Measurements from ENCODE around the gene CDK16. TPM values are rescaled to one million over a fixed set of nuclear protein-coding genes. Genes with fewer than 3 reads are reported as not detected.

The CDK16 gene
- polyA plus RNA-seq, 1 of the 3 experiments (the other 2 are of a cell fraction) = 116 TPM

DNA sequence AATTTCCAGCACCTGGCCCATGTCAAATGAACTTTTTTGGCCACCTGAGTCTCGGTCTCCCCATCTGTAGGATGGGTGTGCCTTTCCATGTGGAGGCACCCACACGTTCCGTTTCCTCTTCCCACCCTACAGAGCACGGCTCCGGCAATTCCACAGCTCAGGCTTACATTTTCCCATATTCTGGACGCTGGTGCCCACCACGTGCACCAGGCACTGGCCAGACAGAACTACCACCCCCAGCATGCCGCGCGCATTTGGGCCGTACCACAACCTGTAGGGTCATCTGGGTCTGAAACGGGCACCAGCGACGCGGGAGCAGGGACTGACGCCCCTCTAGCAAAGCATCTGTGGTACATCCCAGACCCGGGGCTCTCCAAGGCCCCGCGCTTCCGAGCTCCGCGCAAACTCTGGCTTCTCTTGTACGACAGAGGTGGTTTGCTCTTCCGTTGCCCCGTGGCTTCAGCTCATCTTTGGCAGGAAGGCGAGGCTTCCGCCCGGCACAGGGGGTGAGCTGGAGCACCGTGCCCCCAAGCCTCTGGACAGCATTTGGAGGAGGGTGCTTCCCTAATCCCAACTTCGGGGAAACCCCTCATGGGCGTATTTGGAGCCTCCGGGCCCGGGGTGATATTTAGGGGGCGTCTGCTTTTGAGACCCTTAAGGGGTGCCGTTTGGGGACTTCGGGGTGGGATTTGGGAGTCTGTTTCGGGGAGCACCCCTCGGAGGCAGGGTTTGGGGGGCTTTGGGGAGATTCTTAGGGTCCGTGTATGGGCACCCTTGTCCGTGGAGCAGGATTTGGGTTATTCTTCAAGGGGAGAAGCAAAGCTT is 27.8 kb upstream of the CDK16 start (continued):
- no peak for TF ChIP-seq REST (IDR thresholded peaks at IDR 0.05; ENCODE audit: low read depth, low read length)
- peak; percentile 93 for TF ChIP-seq MAX (IDR thresholded peaks at IDR 0.05; ENCODE audit: low read depth)
- TF ChIP-seq FOXJ3 (CRISPR knock-in tag; IDR thresholded peaks at IDR 0.05) = no peak
- no peak for TF ChIP-seq MEF2A (IDR thresholded peaks at IDR 0.05; ENCODE audit: borderline replicate concordance, low read depth)
- peak; percentile 95 for TF ChIP-seq MXI1 (IDR thresholded peaks at IDR 0.05; ENCODE audit: low read depth, low read length)
- TF ChIP-seq, protein P1, sequence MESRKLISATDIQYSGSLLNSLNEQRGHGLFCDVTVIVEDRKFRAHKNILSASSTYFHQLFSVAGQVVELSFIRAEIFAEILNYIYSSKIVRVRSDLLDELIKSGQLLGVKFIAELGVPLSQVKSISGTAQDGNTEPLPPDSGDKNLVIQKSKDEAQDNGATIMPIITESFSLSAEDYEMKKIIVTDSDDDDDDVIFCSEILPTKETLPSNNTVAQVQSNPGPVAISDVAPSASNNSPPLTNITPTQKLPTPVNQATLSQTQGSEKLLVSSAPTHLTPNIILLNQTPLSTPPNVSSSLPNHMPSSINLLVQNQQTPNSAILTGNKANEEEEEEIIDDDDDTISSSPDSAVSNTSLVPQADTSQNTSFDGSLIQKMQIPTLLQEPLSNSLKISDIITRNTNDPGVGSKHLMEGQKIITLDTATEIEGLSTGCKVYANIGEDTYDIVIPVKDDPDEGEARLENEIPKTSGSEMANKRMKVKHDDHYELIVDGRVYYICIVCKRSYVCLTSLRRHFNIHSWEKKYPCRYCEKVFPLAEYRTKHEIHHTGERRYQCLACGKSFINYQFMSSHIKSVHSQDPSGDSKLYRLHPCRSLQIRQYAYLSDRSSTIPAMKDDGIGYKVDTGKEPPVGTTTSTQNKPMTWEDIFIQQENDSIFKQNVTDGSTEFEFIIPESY (IDR thresholded peaks at IDR 0.05; ENCODE audit: borderline replicate concordance, low read depth) = no peak
- no peak for TF ChIP-seq CHD2 (IDR thresholded peaks at IDR 0.05; ENCODE audit: low read length, partially characterized antibody)
- TF ChIP-seq POLR2AphosphoS5 (IDR thresholded peaks at IDR 0.05; ENCODE audit: low read depth, low read length) = peak; percentile 74; the same call in 1 of the 2 replicates
- TF ChIP-seq, protein P2, sequence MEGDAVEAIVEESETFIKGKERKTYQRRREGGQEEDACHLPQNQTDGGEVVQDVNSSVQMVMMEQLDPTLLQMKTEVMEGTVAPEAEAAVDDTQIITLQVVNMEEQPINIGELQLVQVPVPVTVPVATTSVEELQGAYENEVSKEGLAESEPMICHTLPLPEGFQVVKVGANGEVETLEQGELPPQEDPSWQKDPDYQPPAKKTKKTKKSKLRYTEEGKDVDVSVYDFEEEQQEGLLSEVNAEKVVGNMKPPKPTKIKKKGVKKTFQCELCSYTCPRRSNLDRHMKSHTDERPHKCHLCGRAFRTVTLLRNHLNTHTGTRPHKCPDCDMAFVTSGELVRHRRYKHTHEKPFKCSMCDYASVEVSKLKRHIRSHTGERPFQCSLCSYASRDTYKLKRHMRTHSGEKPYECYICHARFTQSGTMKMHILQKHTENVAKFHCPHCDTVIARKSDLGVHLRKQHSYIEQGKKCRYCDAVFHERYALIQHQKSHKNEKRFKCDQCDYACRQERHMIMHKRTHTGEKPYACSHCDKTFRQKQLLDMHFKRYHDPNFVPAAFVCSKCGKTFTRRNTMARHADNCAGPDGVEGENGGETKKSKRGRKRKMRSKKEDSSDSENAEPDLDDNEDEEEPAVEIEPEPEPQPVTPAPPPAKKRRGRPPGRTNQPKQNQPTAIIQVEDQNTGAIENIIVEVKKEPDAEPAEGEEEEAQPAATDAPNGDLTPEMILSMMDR (IDR thresholded peaks at IDR 0.05) = no peak
- no peak for TF ChIP-seq FOXM1 (IDR thresholded peaks at IDR 0.05; ENCODE audit: low read depth)
- no peak for TF ChIP-seq EZH2phosphoT487 (IDR thresholded peaks at IDR 0.05; ENCODE audit: borderline replicate concordance, low read depth)
- peak; percentile 28; the same call in 1 of the 2 replicates for TF ChIP-seq SIN3A (IDR thresholded peaks at IDR 0.05; ENCODE audit: borderline replicate concordance, low read depth, low read length)
- TF ChIP-seq, protein P3, sequence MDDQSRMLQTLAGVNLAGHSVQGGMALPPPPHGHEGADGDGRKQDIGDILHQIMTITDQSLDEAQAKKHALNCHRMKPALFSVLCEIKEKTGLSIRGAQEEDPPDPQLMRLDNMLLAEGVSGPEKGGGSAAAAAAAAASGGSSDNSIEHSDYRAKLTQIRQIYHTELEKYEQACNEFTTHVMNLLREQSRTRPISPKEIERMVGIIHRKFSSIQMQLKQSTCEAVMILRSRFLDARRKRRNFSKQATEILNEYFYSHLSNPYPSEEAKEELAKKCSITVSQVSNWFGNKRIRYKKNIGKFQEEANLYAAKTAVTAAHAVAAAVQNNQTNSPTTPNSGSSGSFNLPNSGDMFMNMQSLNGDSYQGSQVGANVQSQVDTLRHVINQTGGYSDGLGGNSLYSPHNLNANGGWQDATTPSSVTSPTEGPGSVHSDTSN (IDR thresholded peaks at IDR 0.05) = no peak
- TF ChIP-seq, protein P4, sequence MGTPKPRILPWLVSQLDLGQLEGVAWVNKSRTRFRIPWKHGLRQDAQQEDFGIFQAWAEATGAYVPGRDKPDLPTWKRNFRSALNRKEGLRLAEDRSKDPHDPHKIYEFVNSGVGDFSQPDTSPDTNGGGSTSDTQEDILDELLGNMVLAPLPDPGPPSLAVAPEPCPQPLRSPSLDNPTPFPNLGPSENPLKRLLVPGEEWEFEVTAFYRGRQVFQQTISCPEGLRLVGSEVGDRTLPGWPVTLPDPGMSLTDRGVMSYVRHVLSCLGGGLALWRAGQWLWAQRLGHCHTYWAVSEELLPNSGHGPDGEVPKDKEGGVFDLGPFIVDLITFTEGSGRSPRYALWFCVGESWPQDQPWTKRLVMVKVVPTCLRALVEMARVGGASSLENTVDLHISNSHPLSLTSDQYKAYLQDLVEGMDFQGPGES (IDR thresholded peaks at IDR 0.05; ENCODE audit: low read depth, low read length) = no peak
- no peak for TF ChIP-seq RFX5 (IDR thresholded peaks at IDR 0.05; ENCODE audit: low read length)
- TF ChIP-seq FOSL2 (IDR thresholded peaks at IDR 0.05; ENCODE audit: borderline replicate concordance, low read depth) = no peak
- no peak for TF ChIP-seq NRF1 (IDR thresholded peaks at IDR 0.05; ENCODE audit: low read depth, low read length)

Measured in SK-N-SH (cell line).